SK-N-MC (cell line): Measurements from ENCODE around the gene SLC38A10.

Source experiments
- EZH2 ChIP-seq: fragments of 200-600 bp; sonication (generic); IDR thresholded peaks from one replicate; pipeline ENCODE4 v1.6.1; 2017; ENCODE audit warnings: antibody characterized with exemption
- FOXP2 ChIP-seq: optimal IDR thresholded peaks from 2 replicates; pipeline ENCODE3; 2011; ENCODE audit warnings: mild to moderate bottlenecking, moderate library complexity; ENCODE audit not compliant: insufficient read depth; ENCODE audit errors: extremely low read length, control extremely low read depth
- POLR2AphosphoS5 ChIP-seq: IDR thresholded peaks from 2 replicates; pipeline ENCODE4 v1.6.1; 2012; ENCODE audit warnings: mild to moderate bottlenecking, low read depth, low read length, borderline replicate concordance

DNA sequence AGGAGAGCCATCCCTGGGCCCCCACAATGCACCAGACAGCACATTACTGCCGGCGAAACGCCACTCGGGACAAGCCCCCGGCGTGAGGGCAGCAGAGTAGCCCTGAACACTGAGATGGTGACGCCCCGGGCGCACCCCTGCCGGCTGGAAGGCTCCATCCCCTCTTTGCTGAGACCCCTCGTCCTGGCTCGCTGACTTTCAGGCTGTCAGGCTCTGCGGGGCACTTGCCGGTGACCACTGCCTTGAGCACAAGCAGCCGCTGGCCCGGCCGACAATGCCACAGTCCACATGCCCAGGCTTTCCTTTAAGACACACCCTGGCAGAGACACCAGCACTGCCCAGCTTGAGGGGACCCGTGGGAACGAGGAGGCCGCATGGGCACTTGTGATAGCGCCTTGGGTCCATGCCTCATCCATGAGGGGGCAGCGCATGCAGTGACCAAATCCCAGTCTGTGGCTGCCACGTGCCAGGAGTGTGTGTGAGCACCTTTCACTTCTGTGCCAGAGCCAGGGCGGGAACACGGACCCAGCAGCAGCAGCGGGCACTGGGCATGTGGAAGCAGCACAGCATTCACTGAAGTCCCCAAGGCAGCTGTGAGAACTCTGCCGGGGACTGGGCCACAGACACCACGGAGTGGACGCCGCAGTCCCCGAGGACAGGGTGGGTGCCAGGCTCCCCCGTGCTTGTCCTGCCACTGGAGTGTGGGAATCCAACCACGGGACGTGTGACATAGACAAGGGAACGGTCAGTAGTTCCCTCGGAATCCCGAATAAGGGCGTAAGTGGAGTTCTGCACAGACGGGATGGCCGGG lies 31.5 kb downstream of the SLC38A10 start:
- TF ChIP-seq EZH2: no peak
- no peak for TF ChIP-seq POLR2AphosphoS5
- no peak for TF ChIP-seq FOXP2
